ENCODE data around the gene LRRC8C. TPM values are rescaled to one million over a fixed set of nuclear protein-coding genes. Genes with fewer than 3 reads are reported as not detected.

LRRC8C gene
- total and polyA plus RNA-seq, 5 donors: 3.6 to 10.6 (median 6.0) TPM

DNA sequence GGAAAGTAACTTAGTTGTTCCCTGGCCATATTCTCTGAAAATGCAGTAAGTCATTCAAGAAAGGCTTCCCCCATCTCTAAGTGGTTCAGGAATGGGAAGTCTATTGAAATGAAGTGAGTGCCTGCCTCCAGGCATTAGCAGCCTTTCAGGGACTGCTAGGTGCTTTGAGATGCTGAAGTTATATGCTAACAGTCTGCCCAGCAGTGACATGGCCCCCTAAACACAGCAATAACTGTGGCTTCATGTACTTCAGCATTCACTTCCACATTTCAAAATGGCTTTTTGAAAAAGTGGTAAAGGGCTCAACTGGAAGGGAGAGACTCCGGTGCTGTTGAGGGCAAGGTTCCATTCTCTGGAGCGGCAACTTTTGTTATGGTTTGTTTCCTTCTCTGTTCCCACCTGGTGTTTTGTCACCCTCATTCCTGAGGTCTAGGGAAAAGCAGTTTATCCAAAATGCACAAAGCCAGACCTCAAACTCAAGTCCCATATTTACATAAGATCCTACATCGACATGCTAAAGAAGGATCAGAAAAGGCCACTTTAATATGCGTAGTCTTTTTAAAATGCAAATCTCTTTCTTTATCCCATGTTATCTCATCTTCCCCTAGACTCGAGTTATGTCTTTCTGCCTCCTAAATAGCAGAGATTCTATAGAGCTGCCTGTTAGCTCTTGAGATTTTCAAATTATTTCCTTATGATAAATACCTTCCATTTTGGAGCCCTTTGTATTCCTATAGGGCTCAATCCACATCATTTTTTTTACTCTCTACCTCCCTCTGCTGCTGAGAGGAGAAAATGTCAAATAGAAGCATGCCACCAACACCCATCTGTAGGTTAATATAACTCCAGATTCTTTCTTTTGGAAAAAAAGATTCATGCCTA, 34.2 kb upstream of the LRRC8C start:
- 69% methylated on average over 5 of the region's 5 CpGs for WGBS
- ATAC-seq: peak; percentile 60 to 81
- Histone ChIP-seq H3K4me1 (ENCODE audit: control insufficient read depth, insufficient read depth, low read length) (peaks cover 4% of the 10 kb centered on the region), H3K27ac (ENCODE audit: low read length) (no peak overlapping the region), H3K27me3 (ENCODE audit: control insufficient read depth, insufficient read depth) (no peaks in the 10 kb centered on the region), H3K4me3 (ENCODE audit: low read length) (no peak overlapping the region), H3K9me3 (ENCODE audit: control insufficient read depth, low read length) (no peaks in the 10 kb centered on the region)
- intact Hi-C loops (cut with DNase I): loop anchor here in 2 of 4 donors (2.0 to 5.0 kb wide), 2 partner anchors 111 to 116 kb away; no protein-coding TSS in a partner anchor
- DNase-seq: no peak

DNA sequence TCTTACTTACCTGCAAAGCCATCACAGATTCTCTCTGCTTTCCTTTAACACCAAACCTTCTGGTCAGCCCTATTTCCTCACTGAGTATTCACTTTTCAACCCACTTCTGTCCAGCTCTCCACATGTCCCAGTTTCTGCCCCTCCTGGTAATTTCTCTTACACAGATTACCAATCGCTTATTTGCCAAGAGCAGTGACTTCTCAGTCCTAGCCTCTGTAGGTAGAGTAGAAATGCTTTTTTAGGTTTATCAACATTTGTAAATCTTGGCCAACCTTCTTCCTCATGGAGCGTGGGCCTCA, 33.6 kb upstream of the LRRC8C start:
- Histone ChIP-seq H3K9me3 (ENCODE audit: control insufficient read depth, low read length) (no peaks in the 10 kb centered on the region), H3K27me3 (ENCODE audit: control insufficient read depth, insufficient read depth) (no peaks in the 10 kb centered on the region), H3K4me1 (ENCODE audit: control insufficient read depth, insufficient read depth, low read length) (peaks cover 9% of the 10 kb centered on the region), H3K4me3 (ENCODE audit: low read length) (no peak overlapping the region), H3K27ac (ENCODE audit: low read length) (no peak overlapping the region)
- 86% methylated on average over 2 of the region's 2 CpGs for WGBS
- DNase-seq (no peak), ATAC-seq (no peak)
- intact Hi-C loops (cut with DNase I): loop anchor here in 2 of 4 donors (2.0 to 5.0 kb wide), 2 partner anchors 112 to 116 kb away; no protein-coding TSS in a partner anchor

DNA sequence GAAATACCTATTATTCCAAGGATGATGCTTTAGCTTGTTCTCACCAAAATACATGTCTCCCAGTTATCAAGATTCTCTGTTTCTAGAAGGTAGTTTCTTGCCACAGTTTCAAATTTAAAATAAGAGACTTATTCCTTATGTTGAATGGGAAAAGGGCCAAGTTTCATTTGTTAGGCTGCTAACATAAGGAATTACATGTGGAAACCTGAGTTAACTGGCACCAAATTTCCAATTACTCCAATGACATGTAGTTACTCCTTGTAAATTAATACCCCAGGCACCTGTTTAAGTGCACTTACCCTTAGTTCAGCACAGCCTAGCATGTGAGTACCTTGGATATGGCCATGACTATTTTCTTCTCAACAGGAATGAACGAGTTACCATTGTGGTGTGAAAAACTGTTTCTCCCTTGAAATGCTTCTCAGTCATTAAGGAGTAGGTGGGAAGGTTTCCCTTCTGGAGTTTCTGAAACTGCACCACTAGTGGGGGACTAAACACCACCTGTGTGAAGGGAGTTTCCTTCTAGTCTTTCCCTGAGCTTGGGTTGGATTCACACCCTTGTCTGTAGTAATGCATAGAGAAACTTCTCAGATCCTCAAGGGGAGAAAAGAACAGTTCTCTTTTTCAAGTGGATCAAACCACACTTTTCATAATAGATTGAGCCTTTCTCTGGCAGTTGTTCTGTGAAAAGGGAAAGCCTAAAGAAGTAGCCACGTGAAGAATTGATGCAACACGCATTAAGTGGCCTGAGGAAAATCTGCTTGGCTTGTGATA, 32.3 kb upstream of the LRRC8C start:
- Histone ChIP-seq H3K4me3 (ENCODE audit: low read length) (no peak overlapping the region), H3K9me3 (ENCODE audit: control insufficient read depth, low read length) (no peaks in the 10 kb centered on the region), H3K27ac (ENCODE audit: low read length) (no peak overlapping the region), H3K4me1 (ENCODE audit: control insufficient read depth, insufficient read depth, low read length) (peaks cover 12% of the 10 kb centered on the region), H3K27me3 (ENCODE audit: control insufficient read depth, insufficient read depth) (no peaks in the 10 kb centered on the region)
- intact Hi-C loops (cut with DNase I): loop anchor here in 3 of 4 donors (5.0 to 10.0 kb wide), 3 partner anchors 83 to 164 kb away; no protein-coding TSS in a partner anchor
- DNase-seq (no peak), ATAC-seq (no peak)
- 91% methylated on average over 3 of the region's 3 CpGs for WGBS

DNA sequence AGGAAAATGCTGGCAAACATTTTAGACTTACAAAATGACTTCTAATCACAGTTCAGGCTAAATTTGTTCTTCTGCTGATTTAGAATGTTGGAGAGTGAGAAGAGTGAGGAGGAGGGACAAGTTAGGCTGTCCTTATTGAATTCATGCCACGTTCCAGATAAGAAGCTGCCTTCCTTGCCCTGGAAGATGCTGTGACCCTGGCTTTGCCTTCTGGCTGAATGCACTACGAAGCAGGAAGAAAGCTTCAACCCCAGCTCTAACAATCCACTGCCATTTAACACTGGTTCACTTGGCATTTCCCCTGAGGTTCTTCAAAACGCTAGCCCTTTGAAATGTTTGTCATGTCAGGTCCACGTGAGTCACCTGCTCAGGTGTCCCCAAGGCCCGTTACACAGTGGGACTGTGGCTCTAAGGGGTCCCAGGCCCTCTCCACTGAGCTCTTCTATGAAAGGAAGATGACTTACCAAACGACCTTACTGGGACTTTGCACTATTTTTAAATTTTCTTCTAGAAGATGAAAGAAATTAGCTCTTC, 30.0 kb upstream of the LRRC8C start:
- Histone ChIP-seq H3K27me3 (ENCODE audit: control insufficient read depth, insufficient read depth) (no peaks in the 10 kb centered on the region), H3K27ac (ENCODE audit: low read length) (no peak overlapping the region), H3K9me3 (ENCODE audit: control insufficient read depth, low read length) (no peaks in the 10 kb centered on the region), H3K4me3 (ENCODE audit: low read length) (no peak overlapping the region), H3K4me1 (ENCODE audit: control insufficient read depth, insufficient read depth, low read length) (peaks cover 14% of the 10 kb centered on the region)
- intact Hi-C loops (cut with DNase I): loop anchor here in 3 of 4 donors (5.0 to 10.0 kb wide), 3 partner anchors 86 to 162 kb away; no protein-coding TSS in a partner anchor
- ATAC-seq (no peak), DNase-seq (no peak)
- 48% methylated on average over 6 of the region's 6 CpGs for WGBS

DNA sequence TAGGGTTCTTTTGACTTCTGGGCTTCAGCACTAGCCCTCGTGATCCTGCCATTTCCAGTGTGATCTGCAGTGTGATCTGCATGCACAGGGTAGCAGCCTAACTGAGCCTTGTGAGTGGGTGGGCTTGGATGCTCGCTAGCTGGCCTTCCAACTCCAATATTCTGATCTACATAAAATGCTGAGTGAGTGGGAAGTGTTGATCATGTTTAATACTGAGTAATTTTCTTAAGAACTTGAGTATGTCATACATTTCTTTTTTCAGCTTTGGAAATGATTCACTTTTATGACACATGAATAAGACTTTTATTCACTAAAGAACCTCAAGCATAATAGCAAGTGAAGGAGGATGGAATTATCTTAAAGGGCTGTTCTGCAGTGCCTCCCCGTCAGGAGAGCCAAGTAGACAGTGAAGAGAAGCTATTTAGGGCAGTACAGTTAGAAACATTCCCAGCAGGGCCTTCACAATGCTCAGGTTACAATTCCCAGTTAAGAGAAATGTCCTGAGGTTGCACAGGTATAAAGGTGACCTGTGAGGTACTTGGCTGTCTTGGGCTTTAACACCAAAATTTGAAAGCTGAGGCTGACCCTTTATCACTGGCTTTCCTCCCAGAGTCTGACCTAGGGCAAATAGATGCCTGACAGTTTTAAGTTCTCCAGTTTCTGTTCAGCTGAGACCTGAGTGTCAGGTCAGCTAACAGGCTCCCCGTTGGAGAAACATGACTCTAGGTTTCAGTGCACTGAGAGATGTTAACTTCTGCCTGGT, 29.1 kb upstream of the LRRC8C start:
- H3K27ac ChIP-seq (ENCODE audit: low read length): no peak overlapping the region
- peaks cover 14% of the 10 kb centered on the region for H3K4me1 ChIP-seq (ENCODE audit: control insufficient read depth, insufficient read depth, low read length)
- intact Hi-C loops (cut with DNase I): loop anchor here in 3 of 4 donors (5.0 to 10.0 kb wide), 3 partner anchors 87 to 161 kb away; no protein-coding TSS in a partner anchor
- DNase-seq (no peak), ATAC-seq (no peak)
- H3K9me3 ChIP-seq (ENCODE audit: control insufficient read depth, low read length): no peaks in the 10 kb centered on the region
- H3K4me3 ChIP-seq (ENCODE audit: low read length): no peak overlapping the region
- WGBS: 46% methylated on average over 4 of the region's 4 CpGs
- H3K27me3 ChIP-seq (ENCODE audit: control insufficient read depth, insufficient read depth): no peaks in the 10 kb centered on the region

DNA sequence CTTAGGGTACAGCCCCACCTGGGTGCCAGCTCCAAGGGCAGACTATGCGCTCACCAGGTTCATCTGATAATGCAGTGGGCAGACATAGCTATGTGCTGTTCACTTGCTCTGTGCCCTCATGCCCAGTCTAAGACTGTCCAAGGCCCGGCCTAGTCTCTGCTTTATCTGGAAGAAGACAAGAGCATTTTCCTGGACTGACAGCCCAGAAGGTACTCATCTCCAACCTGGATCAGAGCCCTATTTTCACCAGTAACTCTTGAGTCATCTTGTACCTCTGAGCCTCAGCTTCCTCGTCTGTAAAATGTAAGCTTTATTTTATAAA, 28.5 kb upstream of the LRRC8C start:
- H3K27ac ChIP-seq (ENCODE audit: low read length): no peak overlapping the region
- ATAC-seq: no peak
- WGBS: 81% methylated on average over 3 of the region's 3 CpGs
- no peaks in the 10 kb centered on the region for H3K27me3 ChIP-seq (ENCODE audit: control insufficient read depth, insufficient read depth)
- no peak for DNase-seq
- no peaks in the 10 kb centered on the region for H3K9me3 ChIP-seq (ENCODE audit: control insufficient read depth, low read length)
- intact Hi-C loops (cut with DNase I): loop anchor here in 3 of 4 donors (5.0 to 10.0 kb wide), 3 partner anchors 87 to 160 kb away; no protein-coding TSS in a partner anchor
- H3K4me1 ChIP-seq (ENCODE audit: control insufficient read depth, insufficient read depth, low read length): peaks cover 19% of the 10 kb centered on the region
- no peak overlapping the region for H3K4me3 ChIP-seq (ENCODE audit: low read length)

DNA sequence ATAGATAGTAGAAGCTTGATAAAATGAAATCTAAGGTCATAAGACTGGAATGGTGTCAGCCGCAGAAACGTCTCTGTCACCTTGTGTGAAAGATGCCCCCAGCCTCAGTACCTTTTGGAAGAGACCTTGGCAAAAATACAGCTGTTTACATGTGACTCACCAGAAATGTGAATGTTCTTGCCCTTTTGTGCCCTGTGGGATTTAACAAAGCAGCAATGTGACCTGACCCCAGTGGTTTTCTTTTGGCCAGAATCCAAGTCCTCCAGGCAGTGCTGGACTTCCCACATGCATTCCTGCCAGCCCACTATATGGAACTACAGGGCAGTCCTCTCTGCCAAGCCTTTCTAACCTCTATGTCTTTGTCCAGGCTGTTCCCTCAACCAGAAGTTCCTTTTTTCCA, 27.2 kb upstream of the LRRC8C start:
- Histone ChIP-seq H3K4me3 (ENCODE audit: low read length) (no peak overlapping the region), H3K27me3 (ENCODE audit: control insufficient read depth, insufficient read depth) (no peaks in the 10 kb centered on the region), H3K27ac (ENCODE audit: low read length) (no peak overlapping the region), H3K4me1 (ENCODE audit: control insufficient read depth, insufficient read depth, low read length) (peaks cover 19% of the 10 kb centered on the region), H3K9me3 (ENCODE audit: control insufficient read depth, low read length) (no peaks in the 10 kb centered on the region)
- 53% methylated on average over 2 of the region's 2 CpGs for WGBS
- intact Hi-C loops (cut with DNase I): loop anchor here in 2 of 4 donors (10.0 kb wide), 2 partner anchors 121 to 159 kb away; no protein-coding TSS in a partner anchor
- DNase-seq: no peak
- no peak for ATAC-seq

DNA sequence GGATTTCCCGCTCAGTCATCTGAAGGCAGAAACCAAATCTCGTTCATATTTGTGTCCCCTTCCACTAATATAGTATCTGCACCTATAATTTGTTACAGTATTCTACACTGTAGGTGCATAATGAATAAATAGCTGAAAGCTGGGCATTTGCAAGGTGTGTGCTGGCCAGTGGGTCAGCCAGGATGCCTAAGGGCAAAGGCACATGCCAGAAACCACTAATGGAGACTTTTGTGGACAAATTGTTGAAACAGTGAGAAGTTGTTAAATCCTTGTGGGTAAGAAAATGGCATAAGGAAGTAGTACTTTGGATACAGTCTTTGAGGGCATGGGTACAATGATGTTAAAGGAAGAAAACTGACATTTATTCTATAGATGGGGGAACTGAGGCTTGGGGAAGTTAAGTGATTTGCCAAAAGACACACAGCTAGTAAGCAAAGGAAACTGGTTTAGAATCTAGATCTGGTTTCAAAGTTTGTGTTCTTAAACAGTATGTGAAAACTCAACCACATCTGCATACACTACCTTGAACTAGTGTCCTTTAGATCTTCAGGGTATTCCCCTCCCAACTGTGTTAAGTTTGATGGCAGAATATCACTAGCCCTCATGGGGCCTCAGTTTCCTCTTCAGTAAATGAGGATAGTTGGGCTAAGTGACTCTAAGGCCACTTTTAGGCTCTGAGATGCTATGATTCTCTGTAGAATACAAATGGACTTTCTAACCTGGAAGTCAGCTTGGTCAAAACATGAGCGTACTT, 26.5 kb upstream of the LRRC8C start:
- WGBS: 96% methylated on average over 3 of the region's 3 CpGs
- intact Hi-C loops (cut with DNase I): loop anchor here in 2 of 4 donors (10.0 kb wide), 2 partner anchors 122 to 158 kb away; no protein-coding TSS in a partner anchor
- no peak for DNase-seq

DNA sequence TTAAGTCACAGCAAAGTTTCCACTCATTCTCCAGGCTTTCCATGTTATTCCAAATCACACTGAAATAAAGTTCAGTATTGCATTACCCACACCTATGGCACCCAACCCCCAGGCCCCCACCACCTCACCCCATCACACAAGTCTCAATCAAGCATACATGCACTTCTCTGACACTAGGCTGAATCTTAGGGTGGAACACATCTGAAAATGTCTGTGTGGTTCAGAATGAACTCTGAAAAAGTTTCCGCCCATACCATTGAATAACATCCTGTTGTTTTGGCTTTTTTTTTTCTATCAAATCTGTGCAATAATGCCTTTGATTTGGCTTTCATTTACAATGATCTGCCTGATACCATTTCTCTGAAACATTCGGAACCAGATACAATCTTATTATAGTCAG, 25.8 kb upstream of the LRRC8C start:
- no peak overlapping the region for H3K4me3 ChIP-seq (ENCODE audit: low read length)
- H3K9me3 ChIP-seq (ENCODE audit: control insufficient read depth, low read length): no peaks in the 10 kb centered on the region
- H3K27ac ChIP-seq (ENCODE audit: low read length): no peak overlapping the region
- H3K4me1 ChIP-seq (ENCODE audit: control insufficient read depth, insufficient read depth, low read length): peaks cover 19% of the 10 kb centered on the region
- ATAC-seq: no peak
- no peaks in the 10 kb centered on the region for H3K27me3 ChIP-seq (ENCODE audit: control insufficient read depth, insufficient read depth)
- WGBS: 71% methylated on average over 2 of the region's 2 CpGs
- intact Hi-C loops (cut with DNase I): loop anchor here in 2 of 4 donors (10.0 kb wide), 2 partner anchors 122 to 158 kb away; no protein-coding TSS in a partner anchor
- DNase-seq: no peak

More for the DNA sequence above, 26.5 kb upstream of the LRRC8C start:
- Histone ChIP-seq H3K27ac (ENCODE audit: low read length) (no peak overlapping the region), H3K9me3 (ENCODE audit: control insufficient read depth, low read length) (no peaks in the 10 kb centered on the region), H3K27me3 (ENCODE audit: control insufficient read depth, insufficient read depth) (no peaks in the 10 kb centered on the region), H3K4me3 (ENCODE audit: low read length) (no peak overlapping the region), H3K4me1 (ENCODE audit: control insufficient read depth, insufficient read depth, low read length) (peaks cover 19% of the 10 kb centered on the region)
- no peak for ATAC-seq
